ENCODE data around the gene RNF213.
A peak's percentile ranks its signal among the peaks of the same experiment; 100 is the strongest.

The RNF213 gene

DNA sequence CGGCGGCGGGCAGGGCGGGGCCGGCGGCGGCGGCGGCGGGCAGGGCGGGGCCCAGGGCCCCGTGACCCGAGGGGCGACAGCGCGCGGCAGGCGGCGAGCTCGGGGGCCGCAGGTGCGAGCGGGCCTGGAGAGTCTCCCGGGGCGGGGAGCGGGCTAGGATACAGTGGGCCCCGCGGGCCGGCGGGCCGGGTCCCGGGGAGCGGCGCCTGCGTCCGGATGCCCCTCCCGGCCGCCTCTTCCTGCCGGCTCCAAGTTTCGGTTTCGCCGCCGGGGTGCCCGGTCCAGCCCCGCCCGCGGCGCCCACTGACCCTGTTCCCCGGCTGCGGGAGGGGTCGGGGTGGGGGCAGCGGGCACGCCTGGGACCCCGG is at the start of gene RNF213:
Gene RNF213 (plus strand): TSS at position 62 of the 368 bp plus-strand sequence. CDS start 2,830 bp downstream, outside the sequence.
- DNase-seq, result peak; percentile 27 to 53 (median 34)

GRCh38 chr17:80212109-80212508 is 48.5 kb upstream of the RNF213 start:
- no peak for DNase-seq

- DNase-seq, result no peak
These were observed 48.1 kb upstream of the RNF213 start for GRCh38 chr17:80212511-80212910.

DNA sequence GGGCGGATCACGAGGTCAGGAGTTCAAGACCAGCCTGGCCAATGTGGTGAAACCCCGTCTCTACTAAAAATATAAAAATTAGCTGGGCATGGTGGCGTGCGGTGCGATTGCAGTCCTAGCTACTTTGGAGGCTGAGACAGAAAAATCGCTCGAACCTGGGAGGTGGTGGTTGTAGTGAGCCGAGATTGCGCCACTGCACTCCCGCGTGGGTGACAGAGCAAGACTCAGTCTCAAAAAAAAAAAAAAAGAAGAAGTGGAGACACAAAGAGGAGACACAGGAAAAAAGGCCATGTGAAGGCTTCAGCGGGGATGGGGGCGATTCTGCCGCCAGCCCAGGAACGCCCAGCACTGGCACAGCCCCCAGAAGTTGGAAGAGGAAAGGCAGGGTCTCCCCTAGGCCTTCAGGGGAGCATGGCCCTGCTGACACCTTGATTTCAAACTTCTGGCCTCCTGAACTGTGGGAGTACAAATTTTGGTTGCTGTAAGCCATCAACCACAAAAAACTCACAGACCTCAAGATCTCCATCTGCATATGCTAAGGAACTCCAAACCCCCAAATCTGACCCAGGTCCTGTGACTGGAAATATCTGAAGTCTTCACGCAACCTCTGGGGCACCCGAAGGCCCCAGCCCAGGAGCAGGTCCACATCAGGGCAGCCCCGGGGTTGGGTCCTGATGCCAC is 47.5 kb upstream of the RNF213 start:
- DNase-seq, result no peak

GRCh38 chr17:80213643-80213975 is 47.0 kb upstream of the RNF213 start:
- DNase-seq, result no peak

DNA sequence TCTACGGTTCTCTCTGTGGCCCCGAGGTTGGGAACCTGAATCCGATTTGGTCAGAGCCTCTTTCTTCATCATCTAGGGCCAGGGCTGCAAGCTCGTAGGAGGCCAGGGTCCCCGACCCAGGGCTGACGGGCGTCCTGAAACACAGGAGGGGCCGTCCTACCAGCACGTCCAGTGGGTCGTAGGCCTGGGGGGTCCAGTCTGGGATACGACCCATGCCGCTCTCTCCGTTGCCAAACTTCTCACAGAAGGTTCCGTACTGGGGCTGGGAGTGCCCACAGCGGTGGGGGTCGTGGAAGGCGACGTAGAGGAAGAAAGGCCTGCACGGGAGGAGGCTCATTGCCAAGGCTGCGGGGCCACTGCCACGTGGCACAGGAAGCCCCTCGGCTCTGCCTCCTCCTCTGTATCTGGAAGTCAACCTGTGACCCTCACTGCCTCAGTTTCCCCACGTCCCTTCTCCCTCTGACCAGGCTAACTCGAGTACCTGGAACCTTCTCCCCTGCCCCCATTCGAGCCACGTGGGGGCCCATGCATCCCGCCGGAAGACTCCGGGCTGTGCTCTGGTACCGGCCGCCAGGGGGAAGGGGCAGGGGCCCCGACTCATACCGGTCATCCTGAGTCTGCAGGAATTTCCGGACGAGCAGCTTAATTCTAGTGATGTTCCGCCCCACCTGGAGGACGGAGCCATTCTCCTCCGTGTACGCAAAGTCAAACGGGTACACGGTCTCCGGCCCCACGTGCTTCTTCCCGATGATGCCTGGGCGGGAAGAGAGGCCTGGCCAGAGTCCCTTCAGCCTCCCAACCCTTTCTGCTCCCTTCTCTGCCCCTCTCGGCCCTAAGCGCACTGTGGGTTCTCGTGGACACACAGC is 46.4 kb upstream of the RNF213 start:
- no peak for DNase-seq

GRCh38 chr17:80214878-80215210 is 45.8 kb upstream of the RNF213 start:
- DNase-seq, result no peak

GRCh38 chr17:80216473-80217456 is 43.9 kb upstream of the RNF213 start:
- no peak for DNase-seq

- no peak for DNase-seq
These were observed 42.8 kb upstream of the RNF213 start for GRCh38 chr17:80217703-80218362.

- DNase-seq, result no peak
These were observed 42.3 kb upstream of the RNF213 start for GRCh38 chr17:80218391-80218790.

- DNase-seq, result peak; percentile 86 to 91 (median 86)
These were observed 41.5 kb upstream of the RNF213 start for GRCh38 chr17:80219013-80219762.

GRCh38 chr17:80219763-80220053 is 40.9 kb upstream of the RNF213 start:
- DNase-seq, result no peak

- DNase-seq, result peak; percentile 31 to 46 (median 40)
These were observed 40.5 kb upstream of the RNF213 start, which contains the start of the genes SGSH and SLC26A11 for GRCh38 chr17:80220054-80220735. Gene SGSH, minus strand, starts transcription at chr17:80220333. Its CDS starts 20 bp downstream, at chr17:80220313. Gene SLC26A11, plus strand, starts transcription at chr17:80220427. Its CDS starts 1,134 bp downstream, at chr17:80221561.

- no peak for DNase-seq
These were observed 39.9 kb upstream of the RNF213 start for GRCh38 chr17:80220736-80221215.

DNA sequence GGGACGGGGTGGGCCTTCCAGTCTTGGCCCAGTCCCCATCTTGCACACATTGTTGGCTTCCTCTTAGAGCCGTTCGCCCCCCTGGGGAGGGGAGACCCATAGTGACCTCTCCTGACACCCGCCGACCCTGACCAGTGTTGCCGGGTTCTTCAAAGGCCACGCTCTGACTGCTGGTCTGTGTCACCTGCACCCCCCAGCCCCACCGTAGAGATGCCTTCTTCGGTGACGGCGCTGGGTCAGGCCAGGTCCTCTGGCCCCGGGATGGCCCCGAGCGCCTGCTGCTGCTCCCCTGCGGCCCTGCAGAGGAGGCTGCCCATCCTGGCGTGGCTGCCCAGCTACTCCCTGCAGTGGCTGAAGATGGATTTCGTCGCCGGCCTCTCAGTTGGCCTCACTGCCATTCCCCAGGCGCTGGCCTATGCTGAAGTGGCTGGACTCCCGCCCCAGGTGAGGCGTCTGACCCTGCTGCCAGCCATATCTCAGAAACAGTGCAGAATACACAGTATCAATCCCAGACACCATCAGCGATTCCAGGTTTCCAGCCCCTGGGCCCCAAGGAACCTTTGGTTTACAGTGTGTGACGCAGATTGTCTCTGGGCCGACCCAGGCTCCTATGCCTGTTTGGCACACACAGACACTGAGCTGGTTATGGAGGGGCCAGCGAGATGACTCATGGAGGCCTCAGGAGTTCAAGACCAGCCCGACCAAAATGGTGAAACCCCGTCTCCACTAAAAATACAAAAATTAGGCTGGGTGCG is 39.1 kb upstream of the RNF213 start:
- no peak for DNase-seq

- no peak for DNase-seq
These were observed 38.1 kb upstream of the RNF213 start for GRCh38 chr17:80222376-80223141.

- no peak for DNase-seq
These were observed 37.4 kb upstream of the RNF213 start for GRCh38 chr17:80223142-80223815.

GRCh38 chr17:80223838-80224497 is 36.7 kb upstream of the RNF213 start:
- DNase-seq, result no peak

Measured in activated CD4-positive, CD25-positive, alpha-beta regulatory T cell (primary cell).